ENCODE data around the gene TBC1D9. TPM values are rescaled to one million over a fixed set of nuclear protein-coding genes. Genes with fewer than 3 reads are reported as not detected.

The TBC1D9 gene
- polyA plus RNA-seq, 1 experiment: 22.0 TPM

DNA sequence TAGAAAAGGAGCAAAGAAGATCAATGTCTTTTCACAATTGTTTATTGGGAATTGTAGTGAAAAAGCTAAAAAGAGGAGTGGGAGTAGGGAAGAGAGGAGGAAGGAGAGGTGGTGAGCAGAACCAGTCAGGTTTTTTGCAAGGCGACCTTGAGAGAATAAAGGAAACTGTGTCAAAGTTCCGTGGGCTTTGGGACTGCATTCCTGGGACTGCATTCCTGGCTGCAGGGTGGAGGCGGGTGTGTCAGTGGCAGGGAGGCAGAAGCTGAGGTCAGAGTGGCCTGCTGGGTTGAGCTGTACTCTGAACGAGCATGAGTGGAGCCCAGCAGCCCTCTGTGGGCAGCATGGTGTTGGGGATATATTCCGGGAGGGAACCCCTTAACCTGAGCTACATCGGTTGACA lies 120.6 kb downstream of the TBC1D9 start:
- DNase-seq (ENCODE audit: low read depth, low spot score): no peak
- TF ChIP-seq CTCF (IDR thresholded peaks at IDR 0.05; ENCODE audit: low read depth, low read length): no peak
- no peaks in the 10 kb centered on the region for H3K9me3 ChIP-seq (ENCODE audit: control insufficient read depth, insufficient read depth, low read length)
- no peak overlapping the region for H3K27ac ChIP-seq (ENCODE audit: low read depth, low read length)
- ChIA-PET POLR2A (no interaction called here), CTCF (interaction anchor here (1.3 kb wide), 1 partner anchor 18 kb away, joined by 5 read pairs; no protein-coding TSS in a partner anchor)
- no peak overlapping the region for H3K4me3 ChIP-seq (ENCODE audit: low read depth, low read length)
- H3K27me3 ChIP-seq (ENCODE audit: control insufficient read depth, insufficient read depth, low read length): no peaks in the 10 kb centered on the region

DNA sequence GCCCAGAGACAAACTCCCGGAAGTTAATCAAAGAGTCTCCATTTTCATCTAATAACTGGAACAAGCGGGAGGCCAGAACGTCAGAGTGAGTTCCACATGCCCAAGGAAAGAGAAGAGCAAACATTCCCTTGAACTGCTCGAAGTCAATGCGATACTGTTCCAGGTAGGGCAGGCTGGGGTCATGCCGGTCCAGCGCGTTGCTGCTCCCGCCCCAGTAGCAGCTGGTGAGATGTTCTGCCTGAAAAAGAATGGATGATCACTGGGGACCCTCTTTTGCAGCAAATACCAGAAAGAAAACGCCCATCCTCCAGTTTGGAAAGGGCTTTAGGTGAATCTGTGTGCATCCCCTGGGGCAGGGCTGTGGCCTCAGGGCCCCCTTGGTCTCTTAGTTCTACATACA lies 122.2 kb downstream of the TBC1D9 start:
- no peak for DNase-seq (ENCODE audit: low read depth, low spot score)
- TF ChIP-seq CTCF (IDR thresholded peaks at IDR 0.05; ENCODE audit: low read depth, low read length): no peak
- H3K27me3 ChIP-seq (ENCODE audit: control insufficient read depth, insufficient read depth, low read length): no peaks in the 10 kb centered on the region

GRCh38 chr4:140633124-140633523 lies 123.1 kb downstream of the TBC1D9 start:
- Histone ChIP-seq H3K9me3 (ENCODE audit: control insufficient read depth, insufficient read depth, low read length) (no peaks in the 10 kb centered on the region), H3K27me3 (ENCODE audit: control insufficient read depth, insufficient read depth, low read length) (no peaks in the 10 kb centered on the region), H3K27ac (ENCODE audit: low read depth, low read length) (no peak overlapping the region), H3K4me3 (ENCODE audit: low read depth, low read length) (no peak overlapping the region)
- POLR2A ChIA-PET: no interaction called here
- DNase-seq (ENCODE audit: low read depth, low spot score): no peak
- TF ChIP-seq CTCF (IDR thresholded peaks at IDR 0.05; ENCODE audit: low read depth, low read length): no peak
- CTCF ChIA-PET: interaction anchor here (1.2 kb wide), 1 partner anchor 218 kb away, joined by 3 read pairs; no protein-coding TSS in a partner anchor

More for the DNA sequence above, 122.2 kb downstream of the TBC1D9 start:
- no peak overlapping the region for H3K27ac ChIP-seq (ENCODE audit: low read depth, low read length)
- no peak overlapping the region for H3K4me3 ChIP-seq (ENCODE audit: low read depth, low read length)
- ChIA-PET CTCF (no interaction called here), POLR2A (no interaction called here)
- no peaks in the 10 kb centered on the region for H3K9me3 ChIP-seq (ENCODE audit: control insufficient read depth, insufficient read depth, low read length)

DNA sequence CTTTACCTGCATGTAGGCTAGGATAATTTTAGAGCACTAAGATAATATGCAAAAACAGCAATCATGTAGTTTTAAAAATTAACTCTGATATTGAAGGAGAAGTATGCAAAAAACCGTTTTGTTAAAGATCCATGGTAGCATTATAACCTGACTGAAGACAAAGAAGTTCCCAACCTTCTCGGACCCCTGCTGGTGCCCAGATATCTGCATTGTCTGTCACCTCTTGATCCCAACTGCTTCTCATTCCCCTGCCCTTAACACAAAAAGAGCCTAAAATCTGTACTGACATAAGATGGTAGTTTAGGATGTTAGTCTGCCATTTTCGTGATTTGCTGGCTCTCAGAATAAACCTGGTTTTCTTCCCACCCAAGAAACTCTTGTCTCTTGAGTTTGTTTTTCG lies 125.9 kb downstream of the TBC1D9 start:
- no peak for DNase-seq (ENCODE audit: low read depth, low spot score)
- POLR2A ChIA-PET: no interaction called here
- TF ChIP-seq CTCF (IDR thresholded peaks at IDR 0.05; ENCODE audit: low read depth, low read length): no peak
- CTCF ChIA-PET: no interaction called here
- Histone ChIP-seq H3K4me3 (ENCODE audit: low read depth, low read length) (no peak overlapping the region), H3K27me3 (ENCODE audit: control insufficient read depth, insufficient read depth, low read length) (no peaks in the 10 kb centered on the region), H3K27ac (ENCODE audit: low read depth, low read length) (no peak overlapping the region), H3K9me3 (ENCODE audit: control insufficient read depth, insufficient read depth, low read length) (no peaks in the 10 kb centered on the region)

- Histone ChIP-seq H3K4me3 (ENCODE audit: low read depth, low read length) (no peak overlapping the region), H3K27ac (ENCODE audit: low read depth, low read length) (no peak overlapping the region), H3K27me3 (ENCODE audit: control insufficient read depth, insufficient read depth, low read length) (no peaks in the 10 kb centered on the region), H3K9me3 (ENCODE audit: control insufficient read depth, insufficient read depth, low read length) (no peaks in the 10 kb centered on the region)
- no peak for DNase-seq (ENCODE audit: low read depth, low spot score)
- POLR2A ChIA-PET: no interaction called here
- CTCF ChIA-PET: interaction anchor here (0.6 to 1.4 kb wide), 4 partner anchors 19 to 268 kb away, joined by 5 to 6 read pairs (median 5); no protein-coding TSS in a partner anchor
- TF ChIP-seq CTCF (IDR thresholded peaks at IDR 0.05; ENCODE audit: low read depth, low read length): no peak
Measured at GRCh38 chr4:140628016-140628415, 128.2 kb downstream of the TBC1D9 start.
